ENCODE results near the gene VDAC2. TPM values are rescaled to one million over a fixed set of nuclear protein-coding genes. Genes with fewer than 3 reads are reported as not detected.
"Not testable (repeated sequence)": the region's sequence is repeated elsewhere in the genome, so short reads cannot be mapped to it uniquely, and the experiment has no call there.

VDAC2 gene
- total RNA-seq, 2 experiments from 2014 or later = 98.6 to 122 TPM

GRCh38 chr10:75187961-75188426, 22.6 kb upstream of the VDAC2 start:
- no peak overlapping the region for H3K4me3 Mint-ChIP-seq
- peak; percentile 83 for DNase-seq
- H3K27me3 Mint-ChIP-seq = no peaks in the 10 kb centered on the region
- peaks cover 17% of the 10 kb centered on the region for H3K4me1 Mint-ChIP-seq
- no peaks in the 10 kb centered on the region for H3K36me3 Mint-ChIP-seq (ENCODE audit: low read depth)
- ChIA-PET CTCF (interaction anchor here (0.7 to 2.8 kb wide), 14 partner anchors 10 to 47 kb away, joined by 3 to 32 read pairs (median 6); partner anchors contain the start of genes COMTD1 and VDAC2), POLR2A (interaction anchor here (0.9 to 1.0 kb wide), 3 partner anchors 24 to 48 kb away, joined by 4 read pairs; partner anchors contain the start of gene COMTD1)
- peak overlapping the region; percentile 89 for H3K27ac Mint-ChIP-seq
- H3K9me3 Mint-ChIP-seq = no peaks in the 10 kb centered on the region

GRCh38 chr10:75188522-75188921, 22.1 kb upstream of the VDAC2 start:
- H3K9me3 Mint-ChIP-seq; H3K4me3 Mint-ChIP-seq; H3K36me3 Mint-ChIP-seq (ENCODE audit: low read depth); H3K27me3 Mint-ChIP-seq; DNase-seq: not testable (repeated sequence)
- Mint-ChIP-seq H3K27ac (peak overlapping the region; percentile 89), H3K4me1 (peaks cover 17% of the 10 kb centered on the region)
- CTCF ChIA-PET = interaction anchor here (0.7 to 2.8 kb wide), 13 partner anchors 10 to 47 kb away, joined by 3 to 32 read pairs (median 7); partner anchors contain the start of genes COMTD1 and VDAC2
- POLR2A ChIA-PET = interaction anchor here (0.9 to 1.0 kb wide), 3 partner anchors 23 to 47 kb away, joined by 4 read pairs; partner anchors contain the start of gene COMTD1

GRCh38 chr10:75189266-75190096, 21.1 kb upstream of the VDAC2 start:
- Mint-ChIP-seq H3K27me3 (no peaks in the 10 kb centered on the region), H3K27ac (no peak overlapping the region), H3K36me3 (ENCODE audit: low read depth) (no peaks in the 10 kb centered on the region), H3K4me3 (no peak overlapping the region), H3K4me1 (peaks cover 17% of the 10 kb centered on the region), H3K9me3 (no peaks in the 10 kb centered on the region)
- no peak for DNase-seq
- ChIA-PET POLR2A (no interaction called here), CTCF (interaction anchor here (1.5 to 2.8 kb wide), 4 partner anchors 9 to 46 kb away, joined by 3 to 14 read pairs (median 6); partner anchors contain the start of gene COMTD1)

GRCh38 chr10:75191821-75192568, 18.6 kb upstream of the VDAC2 start:
- Mint-ChIP-seq H3K4me1 (peaks cover 13% of the 10 kb centered on the region), H3K9me3 (no peaks in the 10 kb centered on the region), H3K27me3 (no peaks in the 10 kb centered on the region), H3K4me3 (no peak overlapping the region), H3K36me3 (ENCODE audit: low read depth) (peaks cover 3% of the 10 kb centered on the region), H3K27ac (no peak overlapping the region)
- ChIA-PET POLR2A (no interaction called here), CTCF (interaction anchor here (1.0 kb wide), 1 partner anchor 14 kb away, joined by 4 read pairs; no protein-coding TSS in a partner anchor)
- DNase-seq = no peak

- H3K4me1 Mint-ChIP-seq; H3K4me3 Mint-ChIP-seq; H3K27ac Mint-ChIP-seq; POLR2A ChIA-PET; DNase-seq; H3K27me3 Mint-ChIP-seq; H3K9me3 Mint-ChIP-seq; H3K36me3 Mint-ChIP-seq (ENCODE audit: low read depth): not testable (repeated sequence)
- CTCF ChIA-PET = interaction anchor here (0.6 to 3.7 kb wide), 3 partner anchors 9 to 12 kb away, joined by 3 to 16 read pairs (median 5); no protein-coding TSS in a partner anchor
These were observed 16.0 kb upstream of the VDAC2 start for GRCh38 chr10:75194625-75195024.

GRCh38 chr10:75195035-75195763, 15.4 kb upstream of the VDAC2 start:
- no peak for DNase-seq
- Mint-ChIP-seq H3K36me3 (ENCODE audit: low read depth) (peaks cover 3% of the 10 kb centered on the region), H3K27me3 (no peaks in the 10 kb centered on the region), H3K27ac (no peak overlapping the region), H3K4me3 (no peak overlapping the region), H3K4me1 (peaks cover 2% of the 10 kb centered on the region), H3K9me3 (no peaks in the 10 kb centered on the region)
- POLR2A ChIA-PET = no interaction called here
- CTCF ChIA-PET = interaction anchor here (1.1 to 3.7 kb wide), 3 partner anchors 9 to 15 kb away, joined by 3 to 16 read pairs (median 7); no protein-coding TSS in a partner anchor

- ChIA-PET CTCF (interaction anchor here (1.0 to 3.7 kb wide), 6 partner anchors 9 to 99 kb away, joined by 4 to 16 read pairs (median 6); partner anchors contain the start of gene COMTD1), POLR2A (no interaction called here)
- no peak overlapping the region for H3K27ac Mint-ChIP-seq
- no peak for DNase-seq
- peaks cover 3% of the 10 kb centered on the region for H3K36me3 Mint-ChIP-seq (ENCODE audit: low read depth)
- peaks cover 2% of the 10 kb centered on the region for H3K4me1 Mint-ChIP-seq
- no peaks in the 10 kb centered on the region for H3K27me3 Mint-ChIP-seq
- H3K9me3 Mint-ChIP-seq = no peaks in the 10 kb centered on the region
- no peak overlapping the region for H3K4me3 Mint-ChIP-seq
These were observed 13.5 kb upstream of the VDAC2 start for GRCh38 chr10:75197066-75197465.

GRCh38 chr10:75197906-75198305, 12.7 kb upstream of the VDAC2 start:
- Mint-ChIP-seq H3K9me3 (no peaks in the 10 kb centered on the region), H3K4me1 (peaks cover 2% of the 10 kb centered on the region), H3K36me3 (ENCODE audit: low read depth) (peaks cover 3% of the 10 kb centered on the region), H3K27ac (no peak overlapping the region), H3K4me3 (no peak overlapping the region), H3K27me3 (no peaks in the 10 kb centered on the region)
- ChIA-PET POLR2A (no interaction called here), CTCF (interaction anchor here (0.7 to 3.7 kb wide), 7 partner anchors 8 to 100 kb away, joined by 3 to 16 read pairs (median 5); partner anchors contain the start of gene COMTD1)
- DNase-seq = no peak

- CTCF ChIA-PET = interaction anchor here (0.6 to 2.9 kb wide), 5 partner anchors 10 to 210 kb away, joined by 3 to 10 read pairs (median 3); no protein-coding TSS in a partner anchor
- H3K9me3 Mint-ChIP-seq; H3K36me3 Mint-ChIP-seq (ENCODE audit: low read depth); DNase-seq; H3K4me3 Mint-ChIP-seq; H3K27ac Mint-ChIP-seq; H3K4me1 Mint-ChIP-seq; POLR2A ChIA-PET; H3K27me3 Mint-ChIP-seq: not testable (repeated sequence)
These were observed 10.6 kb upstream of the VDAC2 start for GRCh38 chr10:75199949-75200348.

GRCh38 chr10:75201793-75202307, 8.7 kb upstream of the VDAC2 start:
- H3K27me3 Mint-ChIP-seq = no peaks in the 10 kb centered on the region
- no peak for DNase-seq
- H3K9me3 Mint-ChIP-seq = no peaks in the 10 kb centered on the region
- H3K36me3 Mint-ChIP-seq (ENCODE audit: low read depth) = no peaks in the 10 kb centered on the region
- ChIA-PET POLR2A (no interaction called here), CTCF (interaction anchor here (1.0 to 2.9 kb wide), 3 partner anchors 8 to 34 kb away, joined by 3 to 10 read pairs (median 8); partner anchors contain the start of gene COMTD1)
- H3K27ac Mint-ChIP-seq = no peak overlapping the region
- no peak overlapping the region for H3K4me3 Mint-ChIP-seq
- peaks cover 4% of the 10 kb centered on the region for H3K4me1 Mint-ChIP-seq

GRCh38 chr10:75202321-75203045, 8.1 kb upstream of the VDAC2 start:
- POLR2A ChIA-PET = no interaction called here
- DNase-seq = no peak
- Mint-ChIP-seq H3K27me3 (no peaks in the 10 kb centered on the region), H3K36me3 (ENCODE audit: low read depth) (no peaks in the 10 kb centered on the region), H3K9me3 (no peaks in the 10 kb centered on the region), H3K4me1 (peaks cover 7% of the 10 kb centered on the region), H3K27ac (no peak overlapping the region), H3K4me3 (no peak overlapping the region)
- CTCF ChIA-PET = no interaction called here

All from activated CD4-positive, alpha-beta T cell treated with anti-CD3 and anti-CD28 coated beads, Interleukin-2, amount 10 ng/mL, durations not matched to agents 7 days and 5 days (primary cell).